ENCODE results near the gene IDE. TPM values are rescaled to one million over a fixed set of nuclear protein-coding genes. Genes with fewer than 3 reads are reported as not detected.
A peak's percentile ranks its signal among the peaks of the same experiment; 100 is the strongest.
"Not testable (repeated sequence)": the region's sequence is repeated elsewhere in the genome, so short reads cannot be mapped to it uniquely, and the experiment has no call there.

The IDE gene
- total RNA-seq, 4 donors from 2014 or later, result 22.6 to 59.7 (median 43.0) TPM

- Histone ChIP-seq H3K4me3 (peak overlapping the region; percentile 73 to 91), H3K36me3 (no peaks in the 10 kb centered on the region), H3K4me1 (no peaks in the 10 kb centered on the region), H3K27me3 (no peaks in the 10 kb centered on the region), H3K27ac (peak overlapping the region; percentile 91 to 93), H3K9me3 (no peaks in the 10 kb centered on the region)
- no peak for TF ChIP-seq CTCF (IDR thresholded peaks at IDR 0.05)
- TF ChIP-seq POLR2A (IDR thresholded peaks at IDR 0.05), result no peak
- no peak for DNase-seq
- intact Hi-C loops (cut with DNase I; ENCODE audit: low total_unique reads), result no loop called here
Observed at GRCh38 chr10:92572362-92573090, 1.4 kb downstream of the IDE start.

GRCh38 chr10:92571649-92572048 is 2.2 kb downstream of the IDE start:
- Histone ChIP-seq H3K27ac (no peak overlapping the region), H3K9me3 (no peaks in the 10 kb centered on the region), H3K4me1 (no peaks in the 10 kb centered on the region), H3K36me3 (no peaks in the 10 kb centered on the region), H3K27me3 (no peaks in the 10 kb centered on the region), H3K4me3 (no peak overlapping the region)
- DNase-seq, result no peak
- intact Hi-C loops (cut with DNase I; ENCODE audit: low total_unique reads), result no loop called here
- TF ChIP-seq CTCF (IDR thresholded peaks at IDR 0.05), result no peak
- TF ChIP-seq POLR2A (IDR thresholded peaks at IDR 0.05), result no peak

- DNase-seq; H3K27ac ChIP-seq; H3K36me3 ChIP-seq; H3K27me3 ChIP-seq; H3K4me1 ChIP-seq; H3K4me3 ChIP-seq; intact Hi-C loops (cut with DNase I; ENCODE audit: low total_unique reads); H3K9me3 ChIP-seq: not testable (repeated sequence)
Observed at GRCh38 chr10:92569663-92570062, 4.2 kb downstream of the IDE start.

- intact Hi-C loops (cut with DNase I; ENCODE audit: low total_unique reads), result no loop called here
- no peak for TF ChIP-seq CTCF (IDR thresholded peaks at IDR 0.05)
- TF ChIP-seq POLR2A (IDR thresholded peaks at IDR 0.05), result no peak
- H3K27ac ChIP-seq, result no peak overlapping the region
Observed at GRCh38 chr10:92569071-92569470, 4.8 kb downstream of the IDE start.

GRCh38 chr10:92567952-92568600 is 5.8 kb downstream of the IDE start:
- no peak overlapping the region for H3K4me3 ChIP-seq
- H3K9me3 ChIP-seq, result no peaks in the 10 kb centered on the region
- no peak for DNase-seq
- H3K4me1 ChIP-seq, result no peaks in the 10 kb centered on the region
- H3K27me3 ChIP-seq, result no peaks in the 10 kb centered on the region
- TF ChIP-seq CTCF (IDR thresholded peaks at IDR 0.05), result no peak
- no peak for TF ChIP-seq POLR2A (IDR thresholded peaks at IDR 0.05)
- intact Hi-C loops (cut with DNase I; ENCODE audit: low total_unique reads), result no loop called here
- no peak overlapping the region for H3K27ac ChIP-seq
- no peaks in the 10 kb centered on the region for H3K36me3 ChIP-seq

More at GRCh38 chr10:92569071-92569470, 4.8 kb downstream of the IDE start:
- no peak for DNase-seq
- Histone ChIP-seq H3K4me3 (no peak overlapping the region), H3K27me3 (no peaks in the 10 kb centered on the region), H3K36me3 (no peaks in the 10 kb centered on the region), H3K9me3 (no peaks in the 10 kb centered on the region), H3K4me1 (no peaks in the 10 kb centered on the region)

Data from uterus (tissue), 4 donors.